HepG2 (cell line): ENCODE results near the gene UBE3B.

Experiments used
- NR2F2 ChIP-seq: IDR thresholded peaks from 2 replicates; pipeline ENCODE4 v1.6.1; 2012; ENCODE audit warnings: low read depth, inconsistent platforms, borderline replicate concordance
- TAF15 ChIP-seq: fragments of 200-400 bp; formaldehyde crosslinking; IDR thresholded peaks from one replicate; pipeline ENCODE4 v1.6.1; 2018; ENCODE audit warnings: mild to moderate bottlenecking, low read depth, low read length; ENCODE audit not compliant: poor library complexity, severe bottlenecking

DNA sequence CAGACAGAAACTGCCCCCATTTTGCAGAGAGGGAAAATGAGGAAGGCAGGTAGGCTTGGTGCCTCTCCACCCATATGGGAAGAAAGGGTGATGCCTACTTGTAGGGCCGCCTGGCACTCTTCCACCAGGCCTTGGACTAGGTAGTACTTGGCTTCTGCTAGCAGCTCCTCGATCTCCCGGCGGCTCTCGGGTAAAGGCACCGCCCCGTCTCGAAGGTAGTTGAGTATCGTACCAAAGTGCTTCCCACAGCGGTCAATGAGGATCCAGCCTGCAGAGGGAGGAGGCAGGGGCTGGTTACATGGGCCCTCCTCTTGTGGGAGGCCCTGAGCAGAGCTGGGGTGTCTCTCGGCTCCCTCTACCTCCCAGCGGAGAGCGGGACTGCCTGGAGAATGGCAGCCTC, 16.9 kb upstream of the UBE3B start:
- TF ChIP-seq NR2F2 (no peak), TAF15 (no peak)
